Activated CD8-positive, alpha-beta memory T cell treated with anti-CD3 and anti-CD28 coated beads, Interleukin-2, amount 10 ng/mL, durations not matched to agents 7 days and 5 days (primary cell): Measurements from ENCODE around the gene GRHL1. TPM values are rescaled to one million over a fixed set of nuclear protein-coding genes. Genes with fewer than 3 reads are reported as not detected.
A peak's percentile ranks its signal among the peaks of the same experiment; 100 is the strongest.

Experiments used
- ATAC-seq: fragments of 150-1000 bp; cut with Tn5 transposase; one replicate; pipeline ENCODE4 v1.10.0; 2021; ENCODE audit warnings: moderate library complexity
- CTCF ChIA-PET: fragments of 350-600 bp; sonication (Branson Sonifier 250); formaldehyde crosslinking; loops from one replicate; lab custom pipeline; 2021; ENCODE audit warnings: antibody characterized with exemption; lab: Charles Lee
- DNase-seq: peaks from one replicate; pipeline ENCODE4 v3.0.0-alpha.2; 2020
- H3K27ac Mint-ChIP-seq: one replicate; pipeline ENCODE4 v1.8.0; 2021; ENCODE audit warnings: mild to moderate bottlenecking, mixed read lengths
- H3K27me3 Mint-ChIP-seq: one replicate; pipeline ENCODE4 v1.8.0; 2021; ENCODE audit warnings: mixed read lengths
- H3K36me3 Mint-ChIP-seq: one replicate; pipeline ENCODE4 v1.8.0; 2021; ENCODE audit warnings: mild to moderate bottlenecking, mixed read lengths
- H3K4me1 Mint-ChIP-seq: one replicate; pipeline ENCODE4 v1.8.0; 2021; ENCODE audit warnings: mixed read lengths
- H3K4me3 Mint-ChIP-seq: one replicate; pipeline ENCODE4 v1.8.0; 2021; ENCODE audit warnings: mild to moderate bottlenecking, moderate library complexity, mixed read lengths
- H3K9me3 Mint-ChIP-seq: one replicate; pipeline ENCODE4 v1.8.0; 2022; ENCODE audit warnings: low read depth, mixed read lengths
- total RNA-seq, 2 experiments: library from RNA; stranded (reverse); gene quantifications; one replicate each; pipeline ENCODE4 v1.2.3, GENCODE V29; 2021

Gene GRHL1
- total RNA-seq, 2 experiments from 2014 or later = 0.64 to 1.0 TPM

- ATAC-seq (no peak), DNase-seq (no peak)
- H3K9me3 Mint-ChIP-seq = no peaks in the 10 kb centered on the region
- H3K4me1 Mint-ChIP-seq = peaks cover 16% of the 10 kb centered on the region
- H3K36me3 Mint-ChIP-seq = no peaks in the 10 kb centered on the region
- H3K4me3 Mint-ChIP-seq = no peak overlapping the region
- CTCF ChIA-PET = interaction anchor here (1.2 to 2.6 kb wide), 3 partner anchors 8 to 626 kb away, joined by 3 to 14 read pairs (median 3); no protein-coding TSS in a partner anchor
- no peaks in the 10 kb centered on the region for H3K27me3 Mint-ChIP-seq
- H3K27ac Mint-ChIP-seq = no peak overlapping the region
These were observed 83.0 kb downstream of the GRHL1 start for GRCh38 chr2:10034333-10035052.

- DNase-seq (no peak), ATAC-seq (peak; percentile 23)
- H3K9me3 Mint-ChIP-seq = no peaks in the 10 kb centered on the region
- peaks cover 11% of the 10 kb centered on the region for H3K4me1 Mint-ChIP-seq
- H3K4me3 Mint-ChIP-seq = no peak overlapping the region
- no peak overlapping the region for H3K27ac Mint-ChIP-seq
- no peaks in the 10 kb centered on the region for H3K36me3 Mint-ChIP-seq
- CTCF ChIA-PET = interaction anchor here (1.2 to 2.6 kb wide), 4 partner anchors 9 to 625 kb away, joined by 3 to 14 read pairs (median 4); no protein-coding TSS in a partner anchor
- H3K27me3 Mint-ChIP-seq = peaks cover 4% of the 10 kb centered on the region
These were observed 83.5 kb downstream of the GRHL1 start for GRCh38 chr2:10035053-10035422.

GRCh38 chr2:10035633-10036032 is 84.1 kb downstream of the GRHL1 start:
- no peaks in the 10 kb centered on the region for H3K36me3 Mint-ChIP-seq
- no peak for DNase-seq
- no peak overlapping the region for H3K27ac Mint-ChIP-seq
- peaks cover 5% of the 10 kb centered on the region for H3K27me3 Mint-ChIP-seq
- no peak for ATAC-seq
- H3K9me3 Mint-ChIP-seq = no peaks in the 10 kb centered on the region
- H3K4me3 Mint-ChIP-seq = no peak overlapping the region
- CTCF ChIA-PET = interaction anchor here (0.8 to 2.6 kb wide), 5 partner anchors 13 to 624 kb away, joined by 3 to 14 read pairs (median 3); no protein-coding TSS in a partner anchor
- peaks cover 9% of the 10 kb centered on the region for H3K4me1 Mint-ChIP-seq

GRCh38 chr2:10036095-10036884 is 84.8 kb downstream of the GRHL1 start:
- ATAC-seq (peak; percentile 57), DNase-seq (no peak)
- Mint-ChIP-seq H3K27me3 (peaks cover 8% of the 10 kb centered on the region), H3K4me1 (peaks cover 9% of the 10 kb centered on the region), H3K36me3 (no peaks in the 10 kb centered on the region), H3K4me3 (no peak overlapping the region), H3K27ac (no peak overlapping the region), H3K9me3 (no peaks in the 10 kb centered on the region)
- CTCF ChIA-PET = interaction anchor here (0.7 to 2.6 kb wide), 6 partner anchors 13 to 624 kb away, joined by 3 to 14 read pairs (median 3); no protein-coding TSS in a partner anchor

- no peaks in the 10 kb centered on the region for H3K9me3 Mint-ChIP-seq
- peaks cover 15% of the 10 kb centered on the region for H3K4me1 Mint-ChIP-seq
- no peak for ATAC-seq
- CTCF ChIA-PET = interaction anchor here (0.8 kb wide), 1 partner anchor 225 kb away, joined by 3 read pairs; no protein-coding TSS in a partner anchor
- no peak overlapping the region for H3K27ac Mint-ChIP-seq
- no peak overlapping the region for H3K4me3 Mint-ChIP-seq
- no peaks in the 10 kb centered on the region for H3K36me3 Mint-ChIP-seq
- peaks cover 21% of the 10 kb centered on the region for H3K27me3 Mint-ChIP-seq
- DNase-seq = no peak
These were observed 86.6 kb downstream of the GRHL1 start for GRCh38 chr2:10038123-10038522.

- CTCF ChIA-PET = interaction anchor here (0.8 to 1.5 kb wide), 2 partner anchors 54 to 225 kb away, joined by 3 read pairs; no protein-coding TSS in a partner anchor
- peaks cover 21% of the 10 kb centered on the region for H3K27me3 Mint-ChIP-seq
- no peak overlapping the region for H3K27ac Mint-ChIP-seq
- no peaks in the 10 kb centered on the region for H3K9me3 Mint-ChIP-seq
- H3K4me3 Mint-ChIP-seq = no peak overlapping the region
- ATAC-seq = no peak
- peaks cover 15% of the 10 kb centered on the region for H3K4me1 Mint-ChIP-seq
- DNase-seq = no peak
- no peaks in the 10 kb centered on the region for H3K36me3 Mint-ChIP-seq
These were observed 87.2 kb downstream of the GRHL1 start for GRCh38 chr2:10038716-10039115.

- ATAC-seq (no peak), DNase-seq (no peak)
- no peaks in the 10 kb centered on the region for H3K36me3 Mint-ChIP-seq
- H3K4me3 Mint-ChIP-seq = no peak overlapping the region
- H3K9me3 Mint-ChIP-seq = no peaks in the 10 kb centered on the region
- CTCF ChIA-PET = interaction anchor here (1.5 kb wide), 1 partner anchor 55 kb away, joined by 3 read pairs; no protein-coding TSS in a partner anchor
- H3K27me3 Mint-ChIP-seq = peaks cover 21% of the 10 kb centered on the region
- no peak overlapping the region for H3K27ac Mint-ChIP-seq
- H3K4me1 Mint-ChIP-seq = peaks cover 18% of the 10 kb centered on the region
These were observed 88.3 kb downstream of the GRHL1 start for GRCh38 chr2:10039658-10040410.

- Mint-ChIP-seq H3K27me3 (peaks cover 21% of the 10 kb centered on the region), H3K9me3 (no peaks in the 10 kb centered on the region), H3K4me3 (no peak overlapping the region), H3K27ac (no peak overlapping the region), H3K36me3 (peaks cover 1% of the 10 kb centered on the region), H3K4me1 (peaks cover 12% of the 10 kb centered on the region)
- ATAC-seq = no peak
- CTCF ChIA-PET = interaction anchor here (0.6 to 3.5 kb wide), 4 partner anchors 13 to 198 kb away, joined by 3 to 14 read pairs (median 10); partner anchors contain the start of gene TAF1B
- no peak for DNase-seq
These were observed 90.2 kb downstream of the GRHL1 start for GRCh38 chr2:10041711-10042110.

- Mint-ChIP-seq H3K36me3 (peaks cover 1% of the 10 kb centered on the region), H3K4me1 (peaks cover 12% of the 10 kb centered on the region), H3K4me3 (peak overlapping the region; percentile 74), H3K9me3 (no peaks in the 10 kb centered on the region), H3K27ac (peak overlapping the region; percentile 81), H3K27me3 (peaks cover 21% of the 10 kb centered on the region)
- CTCF ChIA-PET = interaction anchor here (0.6 to 3.5 kb wide), 4 partner anchors 14 to 199 kb away, joined by 3 to 14 read pairs (median 10); partner anchors contain the start of gene TAF1B
- DNase-seq = peak; percentile 55
- ATAC-seq = peak; percentile 0
These were observed 91.0 kb downstream of the GRHL1 start for GRCh38 chr2:10042301-10043161.

- Mint-ChIP-seq H3K9me3 (no peaks in the 10 kb centered on the region), H3K27ac (peak within 1 kb of the TSS; percentile 81), H3K36me3 (peaks cover 1% of the 10 kb centered on the region), H3K4me1 (peaks cover 12% of the 10 kb centered on the region), H3K27me3 (peaks cover 21% of the 10 kb centered on the region), H3K4me3 (peak within 1 kb of the TSS; percentile 74)
- peak; percentile 80 for ATAC-seq
- DNase-seq = peak; percentile 86
- CTCF ChIA-PET = interaction anchor here (0.6 to 3.5 kb wide), 6 partner anchors 15 to 243 kb away, joined by 3 to 16 read pairs (median 8); partner anchors contain the start of gene TAF1B
These were observed 91.9 kb downstream of the GRHL1 start, which contains the start of gene KLF11 for GRCh38 chr2:10043256-10043905. Gene KLF11, plus strand, starts transcription at chr2:10043550. Its CDS starts 167 bp downstream, at chr2:10043717.

- H3K27ac Mint-ChIP-seq = peak overlapping the region; percentile 79
- CTCF ChIA-PET = interaction anchor here (0.6 to 10.3 kb wide), 9 partner anchors 13 to 244 kb away, joined by 3 to 169 read pairs (median 7); partner anchors contain the start of gene TAF1B
- H3K9me3 Mint-ChIP-seq = no peaks in the 10 kb centered on the region
- ATAC-seq = peak; percentile 73
- H3K4me3 Mint-ChIP-seq = peak overlapping the region; percentile 68
- H3K27me3 Mint-ChIP-seq = peaks cover 21% of the 10 kb centered on the region
- H3K4me1 Mint-ChIP-seq = peaks cover 13% of the 10 kb centered on the region
- peak; percentile 96 for DNase-seq
- H3K36me3 Mint-ChIP-seq = peaks cover 3% of the 10 kb centered on the region
These were observed 92.6 kb downstream of the GRHL1 start for GRCh38 chr2:10043906-10044601.
